Measurements from ENCODE around the gene UCP3. TPM values are rescaled to one million over a fixed set of nuclear protein-coding genes. Genes with fewer than 3 reads are reported as not detected.

UCP3 gene
- total RNA-seq, 1 experiment from 2014 or later, result 1.2 TPM

DNA sequence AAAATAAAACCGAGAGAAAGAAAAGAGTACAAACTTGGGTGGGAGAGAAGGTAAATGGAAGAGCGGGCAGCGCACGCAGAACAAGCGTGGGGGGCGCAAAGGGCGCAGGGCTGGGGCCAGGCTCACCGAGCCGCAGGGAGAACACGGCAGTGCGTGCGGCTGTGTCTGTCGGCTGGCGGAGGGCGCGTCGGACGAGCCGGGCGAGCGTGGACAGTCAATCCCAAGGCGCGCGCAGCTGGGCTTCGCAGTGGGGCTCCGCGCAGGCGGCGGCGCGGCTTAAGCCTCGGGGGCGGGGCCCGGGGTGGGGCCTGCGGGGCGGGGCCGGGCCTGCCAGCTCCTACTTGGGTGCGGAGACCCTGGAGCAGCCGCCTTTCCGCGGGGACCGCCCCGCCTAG lies 26.3 kb downstream of the UCP3 start, which contains the start of gene UCP2:
Gene UCP2, minus strand, starts transcription at position 249 of the 395 bp plus-strand sequence. CDS start 4,465 bp downstream, outside the sequence.
- BruUV-seq (replicated peaks), result no TSS peak
- POLR2A ChIA-PET (ENCODE audit: unreplicated experiment), result interaction anchor here (0.5 to 0.6 kb wide), 3 partner anchors 22 to 289 kb away, joined by 3 to 4 read pairs (median 3); no protein-coding TSS in a partner anchor
- Histone ChIP-seq H3K4me1 (ENCODE audit: insufficient read depth, low read length) (peaks cover 28% of the 10 kb centered on the region), H4K20me1 (ENCODE audit: low read length) (no peaks in the 10 kb centered on the region), H3K4me2 (ENCODE audit: low read length) (peak within 1 kb of the TSS; percentile 100), H3F3A (ENCODE audit: low read length, unreplicated experiment) (no peaks in the 10 kb centered on the region), H3K36me3 (ENCODE audit: low read depth, low read length) (peaks cover 7% of the 10 kb centered on the region; the same call in 1 of the 2 replicates), H3K9me3 (ENCODE audit: low read length) (no peaks in the 10 kb centered on the region), H3K4me3 (ENCODE audit: low read length) (peak within 1 kb of the TSS; percentile 79), H3K79me2 (ENCODE audit: low read length) (peaks cover 8% of the 10 kb centered on the region; the same call in 1 of the 2 replicates), H3K9ac (ENCODE audit: low read length) (peak within 1 kb of the TSS; percentile 81), H3K27me3 (ENCODE audit: low read length) (no peaks in the 10 kb centered on the region), H3K27ac (ENCODE audit: low read length) (peak within 1 kb of the TSS; percentile 85), H3K9me2 (replicated peaks; ENCODE audit: low read length) (no peaks in the 10 kb centered on the region), H2AFZ (ENCODE audit: low read length) (peak within 1 kb of the TSS; percentile 100)
- ATAC-seq (peak; percentile 86), DNase-seq (peak; percentile 83)
- intact Hi-C loops (cut with micrococcal nuclease), result loop anchor here (10.0 kb wide), 1 partner anchor 192 kb away; the partner anchor contains the start of genes C2CD3 and PPME1
- no peak for TF ChIP-seq CTCF (conservative IDR thresholded peaks at IDR 0.05; ENCODE audit: low read depth, low read length)
- no peak for TF ChIP-seq EZH2 (IDR thresholded peaks at IDR 0.05; ENCODE audit: low read length, unreplicated experiment)
- no peak for TF ChIP-seq EZH2phosphoT487 (IDR thresholded peaks at IDR 0.05; ENCODE audit: borderline replicate concordance, low read length)
- CTCF ChIA-PET, result interaction anchor here (0.6 to 0.7 kb wide), 2 partner anchors 51 to 188 kb away, joined by 4 to 16 read pairs; partner anchors contain the start of genes C2CD3 and PPME1

- TF ChIP-seq EZH2phosphoT487 (IDR thresholded peaks at IDR 0.05; ENCODE audit: borderline replicate concordance, low read length) (no peak), EZH2 (IDR thresholded peaks at IDR 0.05; ENCODE audit: low read length, unreplicated experiment) (no peak), CTCF (conservative IDR thresholded peaks at IDR 0.05; ENCODE audit: low read depth, low read length) (no peak)
- Histone ChIP-seq H4K20me1 (ENCODE audit: low read length) (no peaks in the 10 kb centered on the region), H3K9me2 (replicated peaks; ENCODE audit: low read length) (no peaks in the 10 kb centered on the region), H3K27me3 (ENCODE audit: low read length) (no peaks in the 10 kb centered on the region), H3K4me3 (ENCODE audit: low read length) (no peak overlapping the region; the same call in 1 of the 2 replicates), H3K9me3 (ENCODE audit: low read length) (no peaks in the 10 kb centered on the region), H2AFZ (ENCODE audit: low read length) (no peak overlapping the region), H3K36me3 (ENCODE audit: low read depth, low read length) (peaks cover 15% of the 10 kb centered on the region), H3K27ac (ENCODE audit: low read length) (no peak overlapping the region), H3K4me2 (ENCODE audit: low read length) (peak overlapping the region; percentile 100), H3K9ac (ENCODE audit: low read length) (no peak overlapping the region), H3K4me1 (ENCODE audit: insufficient read depth, low read length) (peaks cover 28% of the 10 kb centered on the region), H3K79me2 (ENCODE audit: low read length) (peaks cover 8% of the 10 kb centered on the region; the same call in 1 of the 2 replicates), H3F3A (ENCODE audit: low read length, unreplicated experiment) (no peaks in the 10 kb centered on the region)
- no peak for ATAC-seq
- DNase-seq, result no peak
- POLR2A ChIA-PET (ENCODE audit: unreplicated experiment), result interaction anchor here (0.5 kb wide), 1 partner anchor 85 kb away, joined by 8 read pairs; no protein-coding TSS in a partner anchor
- CTCF ChIA-PET, result no interaction called here
- intact Hi-C loops (cut with micrococcal nuclease), result loop anchor here (10.0 kb wide), 1 partner anchor 194 kb away; the partner anchor contains the start of genes C2CD3 and PPME1
- no TSS peak for BruUV-seq (replicated peaks)
These were observed 27.7 kb downstream of the UCP3 start for GRCh38 chr11:73981051-73981805.

All from PC-3 (cell line).